DND-41 (cell line): ENCODE results near the gene TRIM15.

Experiments used
- ATAC-seq: fragments of 200-7000 bp; cut with Tn5 transposase; 3 replicates; pipeline ENCODE4 v1.9.1; 2021; ENCODE audit warnings: low read depth; ENCODE audit not compliant: insufficient read depth
- DNase-seq: peaks from one replicate; pipeline ENCODE4 v3.0.0-alpha.2; 2020
- H2AFZ ChIP-seq: 2 replicates; pipeline ENCODE4 v1.6.0; 2012; ENCODE audit warnings: low read depth, low read length
- H3K27ac ChIP-seq: 2 replicates; pipeline ENCODE4 v1.5.1; 2012; ENCODE audit warnings: low read length, inconsistent platforms
- H3K27me3 ChIP-seq: fragments of 200-600 bp; sonication (generic); 2 replicates; pipeline ENCODE4 v1.6.0; 2012; ENCODE audit warnings: low read length, mild to moderate bottlenecking, inconsistent platforms; ENCODE audit not compliant: insufficient read depth, poor library complexity
- H3K36me3 ChIP-seq: 2 replicates; pipeline ENCODE4 v1.5.1; 2012; ENCODE audit warnings: low read length, inconsistent platforms; ENCODE audit not compliant: insufficient read depth
- H3K4me1 ChIP-seq: 2 replicates; pipeline ENCODE4 v1.5.1; 2012; ENCODE audit warnings: mild to moderate bottlenecking, low read length; ENCODE audit not compliant: insufficient read depth
- H3K4me2 ChIP-seq: 2 replicates; pipeline ENCODE4 v1.6.0; 2012; ENCODE audit warnings: mild to moderate bottlenecking, moderate library complexity, low read length, inconsistent platforms; ENCODE audit not compliant: insufficient read depth
- H3K4me3 ChIP-seq, 2 experiments: fragments of 200-600 bp in 1 of 2; shearing (Covaris generic) in 1 of 2; 2 replicates each; pipeline ENCODE4 v1.5.1; 2012 to 2016; ENCODE audit warnings: inconsistent platforms in 2 of 2, low read length in 2 of 2, mild to moderate bottlenecking in 2 of 2, low read depth in 1 of 2, moderate library complexity in 1 of 2
- H3K79me2 ChIP-seq: 2 replicates; pipeline ENCODE4 v1.6.0; 2012; ENCODE audit warnings: low read length, inconsistent platforms; ENCODE audit not compliant: insufficient read depth
- H3K9ac ChIP-seq: 2 replicates; pipeline ENCODE4 v1.6.0; 2012; ENCODE audit warnings: low read depth, mild to moderate bottlenecking, inconsistent platforms, low read length, moderate library complexity
- H3K9me3 ChIP-seq: 2 replicates; pipeline ENCODE4 v1.5.1; 2012; ENCODE audit warnings: low read length, moderate library complexity, mild to moderate bottlenecking, inconsistent platforms; ENCODE audit not compliant: insufficient read depth, severe bottlenecking
- H4K20me1 ChIP-seq: 2 replicates; pipeline ENCODE4 v1.6.0; 2012; ENCODE audit warnings: low read length; ENCODE audit not compliant: insufficient read depth
- EZH2 ChIP-seq: IDR thresholded peaks from 3 replicates; pipeline ENCODE4 v1.6.1; 2012; ENCODE audit warnings: borderline replicate concordance, low read depth, mild to moderate bottlenecking, moderate library complexity, low read length, inconsistent platforms; ENCODE audit not compliant: severe bottlenecking
- TF ChIP-seq, protein P1 (sequence below): IDR thresholded peaks from 2 replicates; pipeline ENCODE4 v1.5.1; 2012; ENCODE audit warnings: borderline replicate concordance, low read length, moderate library complexity, mild to moderate bottlenecking; ENCODE audit not compliant: poor library complexity, severe bottlenecking; ENCODE audit errors: extremely low read depth

TRIM15 gene

GRCh38 chr6:30171677-30172471, 8.5 kb downstream of the TRIM15 start:
- Histone ChIP-seq H3K4me1 (no peaks in the 10 kb centered on the region), H3K79me2 (no peaks in the 10 kb centered on the region), H3K9ac (no peak overlapping the region), H3K4me2 (no peak overlapping the region), H2AFZ (no peak overlapping the region), H3K9me3 (no peaks in the 10 kb centered on the region), H3K36me3 (no peaks in the 10 kb centered on the region), H3K27me3 (peaks cover 28% of the 10 kb centered on the region), H3K4me3 (no peak overlapping the region), H4K20me1 (0 out of 2 replicates have a peak, but pooled peaks cover 2% of the 10 kb centered on the region), H3K27ac (no peak overlapping the region)
- TF ChIP-seq, protein P1, sequence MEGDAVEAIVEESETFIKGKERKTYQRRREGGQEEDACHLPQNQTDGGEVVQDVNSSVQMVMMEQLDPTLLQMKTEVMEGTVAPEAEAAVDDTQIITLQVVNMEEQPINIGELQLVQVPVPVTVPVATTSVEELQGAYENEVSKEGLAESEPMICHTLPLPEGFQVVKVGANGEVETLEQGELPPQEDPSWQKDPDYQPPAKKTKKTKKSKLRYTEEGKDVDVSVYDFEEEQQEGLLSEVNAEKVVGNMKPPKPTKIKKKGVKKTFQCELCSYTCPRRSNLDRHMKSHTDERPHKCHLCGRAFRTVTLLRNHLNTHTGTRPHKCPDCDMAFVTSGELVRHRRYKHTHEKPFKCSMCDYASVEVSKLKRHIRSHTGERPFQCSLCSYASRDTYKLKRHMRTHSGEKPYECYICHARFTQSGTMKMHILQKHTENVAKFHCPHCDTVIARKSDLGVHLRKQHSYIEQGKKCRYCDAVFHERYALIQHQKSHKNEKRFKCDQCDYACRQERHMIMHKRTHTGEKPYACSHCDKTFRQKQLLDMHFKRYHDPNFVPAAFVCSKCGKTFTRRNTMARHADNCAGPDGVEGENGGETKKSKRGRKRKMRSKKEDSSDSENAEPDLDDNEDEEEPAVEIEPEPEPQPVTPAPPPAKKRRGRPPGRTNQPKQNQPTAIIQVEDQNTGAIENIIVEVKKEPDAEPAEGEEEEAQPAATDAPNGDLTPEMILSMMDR, result no peak
- no peak for TF ChIP-seq EZH2
- ATAC-seq (no peak), DNase-seq (no peak)

DNA sequence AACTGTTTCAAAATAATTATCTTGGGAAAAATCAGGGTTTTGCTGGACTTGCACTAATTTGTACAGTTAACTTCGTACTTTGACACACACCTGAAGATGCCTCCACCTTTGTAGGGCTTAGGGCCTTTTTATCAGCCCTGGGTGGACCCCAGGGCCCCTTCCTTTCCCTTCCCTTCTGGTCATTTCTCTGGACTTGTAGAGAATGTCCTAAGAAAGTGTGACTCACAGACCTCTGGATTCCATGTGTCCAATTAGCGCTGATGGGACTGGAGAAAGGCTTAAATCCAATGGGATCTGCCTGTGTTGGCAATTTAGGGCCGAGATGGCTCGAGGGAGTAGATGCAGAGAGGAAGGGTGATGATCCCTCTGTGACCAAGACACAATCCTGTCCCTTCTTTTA, 9.3 kb downstream of the TRIM15 start:
- TF ChIP-seq EZH2, result no peak
- TF ChIP-seq, protein P1, result no peak
- no peak overlapping the region for H3K27ac ChIP-seq
- H2AFZ ChIP-seq, result no peak overlapping the region
- H3K9ac ChIP-seq, result no peak overlapping the region
- no peaks in the 10 kb centered on the region for H3K79me2 ChIP-seq
- no peak overlapping the region for H3K4me3 ChIP-seq
- H3K4me1 ChIP-seq, result no peaks in the 10 kb centered on the region
- H3K4me2 ChIP-seq, result no peak overlapping the region
- H3K9me3 ChIP-seq, result no peaks in the 10 kb centered on the region
- H3K36me3 ChIP-seq, result no peaks in the 10 kb centered on the region
- DNase-seq (no peak), ATAC-seq (no peak)
- H3K27me3 ChIP-seq, result peaks cover 27% of the 10 kb centered on the region
- H4K20me1 ChIP-seq, result 0 out of 2 replicates have a peak, but pooled peaks cover 2% of the 10 kb centered on the region

GRCh38 chr6:30175765-30176164, 12.4 kb downstream of the TRIM15 start:
- Histone ChIP-seq H3K4me3 (no peak overlapping the region), H3K9ac (no peak overlapping the region), H3K9me3 (peaks cover 4% of the 10 kb centered on the region), H3K27ac (no peak overlapping the region), H2AFZ (no peak overlapping the region), H3K79me2 (no peaks in the 10 kb centered on the region), H3K27me3 (peaks cover 18% of the 10 kb centered on the region), H3K4me1 (no peaks in the 10 kb centered on the region), H4K20me1 (0 out of 2 replicates have a peak, but pooled peaks cover 2% of the 10 kb centered on the region), H3K4me2 (no peak overlapping the region), H3K36me3 (no peaks in the 10 kb centered on the region)
- DNase-seq, result no peak
- no peak for ATAC-seq
- TF ChIP-seq, protein P1, result no peak
